ENCODE results near the gene OCSTAMP. TPM values are rescaled to one million over a fixed set of nuclear protein-coding genes. Genes with fewer than 3 reads are reported as not detected.

The OCSTAMP gene
- polyA plus RNA-seq (2013, experiment 1 of 2), result 0.08 TPM
- polyA plus RNA-seq (2013, experiment 2 of 2), result 0.04 TPM

GRCh38 chr20:46550461-46550860 lies at the start of gene OCSTAMP:
Gene OCSTAMP (minus strand): TSS chr20:46550654. CDS start chr20:46550560, 94 bp downstream.
- no peaks in the 10 kb centered on the region for H3K79me1 ChIP-seq (ENCODE audit: low read depth, low read length)
- H3K36me3 ChIP-seq (replicated peaks in 1 of 2; ENCODE audit: control insufficient read depth in 2 of 2, insufficient read depth in 2 of 2, low read length in 2 of 2), result no peaks in the 10 kb centered on the region
- H3K27ac ChIP-seq (replicated peaks; ENCODE audit: low read length), result no peak within 1 kb of the TSS
- no peaks in the 10 kb centered on the region for H3K9me3 ChIP-seq (replicated peaks in 1 of 2; ENCODE audit: control insufficient read depth in 2 of 2, insufficient read depth in 1 of 2, low read depth in 1 of 2, low read length in 2 of 2)
- H3K4me1 ChIP-seq (ENCODE audit: control insufficient read depth in 2 of 2, insufficient read depth in 1 of 2, low read depth in 1 of 2, low read length in 2 of 2), result peaks cover 1 to 25% of the 10 kb centered on the region in 2 donors
- H3K14ac ChIP-seq (ENCODE audit: low read length), result no peak within 1 kb of the TSS
- H2AK5ac ChIP-seq (ENCODE audit: low read depth, low read length), result no peak within 1 kb of the TSS
- H3K9ac ChIP-seq (ENCODE audit: low read depth, low read length, poor library complexity), result no peak within 1 kb of the TSS
- H3K23ac ChIP-seq (ENCODE audit: low read depth, low read length, poor library complexity), result no peak within 1 kb of the TSS
- H4K91ac ChIP-seq (ENCODE audit: low read depth, low read length, poor library complexity), result no peak within 1 kb of the TSS
- no CpG with 5 or more reads among the region's 9 CpGs for WGBS, 2 donors (ENCODE audit: extremely low coverage in 2 of 2, insufficient read length in 2 of 2, insufficient replicate concordance in 1 of 2)
- no peak for DNase-seq (ENCODE audit: low spot score)
- H3K4ac ChIP-seq (ENCODE audit: low read length), result no peak within 1 kb of the TSS
- H3K18ac ChIP-seq (ENCODE audit: low read length), result no peak within 1 kb of the TSS
- H2BK120ac ChIP-seq (ENCODE audit: low read depth, low read length), result no peak within 1 kb of the TSS
- H2BK15ac ChIP-seq (ENCODE audit: low read length), result no peak within 1 kb of the TSS
- no peak within 1 kb of the TSS for H2BK5ac ChIP-seq (ENCODE audit: low read length)
- H3K27me3 ChIP-seq (ENCODE audit: control insufficient read depth in 3 of 3, insufficient read depth in 3 of 3, low read depth in 1 of 3, low read length in 3 of 3), result no peaks in the 10 kb centered on the region
- no peak within 1 kb of the TSS for H3K4me3 ChIP-seq (ENCODE audit: low read length in 2 of 2)
- peak within 1 kb of the TSS; percentile 75 for H2AFZ ChIP-seq (ENCODE audit: low read length)
- no peak within 1 kb of the TSS for H4K8ac ChIP-seq (ENCODE audit: low read depth, low read length)
- H3K4me2 ChIP-seq (ENCODE audit: insufficient read depth, low read length, poor library complexity, severe bottlenecking), result no peak within 1 kb of the TSS
- peak within 1 kb of the TSS; percentile 36 for H2BK12ac ChIP-seq (ENCODE audit: low read length)

- peaks cover 0 to 2% of the 10 kb centered on the region in 2 donors for H3K36me3 ChIP-seq (replicated peaks in 1 of 2; ENCODE audit: control insufficient read depth in 2 of 2, insufficient read depth in 2 of 2, low read length in 2 of 2)
- DNase-seq (ENCODE audit: low spot score), result no peak
These were observed 49.0 kb upstream of the OCSTAMP start for GRCh38 chr20:46599227-46599987.

GRCh38 chr20:46595933-46596332 lies 45.5 kb upstream of the OCSTAMP start:
- Histone ChIP-seq H3K4me3 (ENCODE audit: low read length in 2 of 2) (no peak overlapping the region), H4K91ac (ENCODE audit: low read depth, low read length, poor library complexity) (no peak overlapping the region), H3K27me3 (ENCODE audit: control insufficient read depth in 3 of 3, insufficient read depth in 3 of 3, low read depth in 1 of 3, low read length in 3 of 3) (no peaks in the 10 kb centered on the region), H3K14ac (ENCODE audit: low read length) (no peak overlapping the region), H3K36me3 (replicated peaks in 1 of 2; ENCODE audit: control insufficient read depth in 2 of 2, insufficient read depth in 2 of 2, low read length in 2 of 2) (peaks cover 0 to 2% of the 10 kb centered on the region in 2 donors), H2AFZ (ENCODE audit: low read length) (no peak overlapping the region), H3K27ac (replicated peaks; ENCODE audit: low read length) (no peak overlapping the region), H4K8ac (ENCODE audit: low read depth, low read length) (no peak overlapping the region), H3K4ac (ENCODE audit: low read length) (no peak overlapping the region), H3K23ac (ENCODE audit: low read depth, low read length, poor library complexity) (peak overlapping the region; percentile 13), H3K79me1 (ENCODE audit: low read depth, low read length) (no peaks in the 10 kb centered on the region), H2BK12ac (ENCODE audit: low read length) (no peak overlapping the region), H2BK15ac (ENCODE audit: low read length) (no peak overlapping the region), H3K9me3 (replicated peaks in 1 of 2; ENCODE audit: control insufficient read depth in 2 of 2, insufficient read depth in 1 of 2, low read depth in 1 of 2, low read length in 2 of 2) (peaks cover 0 to 2% of the 10 kb centered on the region in 2 donors), H3K4me1 (ENCODE audit: control insufficient read depth in 2 of 2, insufficient read depth in 1 of 2, low read depth in 1 of 2, low read length in 2 of 2) (peaks cover 0 to 4% of the 10 kb centered on the region in 2 donors), H3K4me2 (ENCODE audit: insufficient read depth, low read length, poor library complexity, severe bottlenecking) (no peak overlapping the region), H2BK120ac (ENCODE audit: low read depth, low read length) (no peak overlapping the region), H2AK5ac (ENCODE audit: low read depth, low read length) (no peak overlapping the region), H3K9ac (ENCODE audit: low read depth, low read length, poor library complexity) (no peak overlapping the region), H2BK5ac (ENCODE audit: low read length) (no peak overlapping the region), H3K18ac (ENCODE audit: low read length) (no peak overlapping the region)
- WGBS, 2 donors (ENCODE audit: extremely low coverage in 2 of 2, insufficient read length in 2 of 2, insufficient replicate concordance in 1 of 2), result no CpG with 5 or more reads among the region's 8 CpGs
- DNase-seq (ENCODE audit: low spot score), result no peak

More at GRCh38 chr20:46599227-46599987, 49.0 kb upstream of the OCSTAMP start:
- H3K27ac ChIP-seq (replicated peaks; ENCODE audit: low read length), result no peak overlapping the region
- no peak overlapping the region for H2BK5ac ChIP-seq (ENCODE audit: low read length)
- H4K8ac ChIP-seq (ENCODE audit: low read depth, low read length), result no peak overlapping the region
- H2BK120ac ChIP-seq (ENCODE audit: low read depth, low read length), result no peak overlapping the region
- no CpG with 5 or more reads among the region's 8 CpGs for WGBS, 2 donors (ENCODE audit: extremely low coverage in 2 of 2, insufficient read length in 2 of 2, insufficient replicate concordance in 1 of 2)
- H3K4me1 ChIP-seq (ENCODE audit: control insufficient read depth in 2 of 2, insufficient read depth in 1 of 2, low read depth in 1 of 2, low read length in 2 of 2), result peaks cover 0 to 4% of the 10 kb centered on the region in 2 donors
- H3K27me3 ChIP-seq (ENCODE audit: control insufficient read depth in 3 of 3, insufficient read depth in 3 of 3, low read depth in 1 of 3, low read length in 3 of 3), result no peaks in the 10 kb centered on the region
- no peak overlapping the region for H3K4me2 ChIP-seq (ENCODE audit: insufficient read depth, low read length, poor library complexity, severe bottlenecking)
- no peak overlapping the region for H3K23ac ChIP-seq (ENCODE audit: low read depth, low read length, poor library complexity)
- H2BK15ac ChIP-seq (ENCODE audit: low read length), result no peak overlapping the region
- no peak overlapping the region for H3K4me3 ChIP-seq (ENCODE audit: low read length in 2 of 2)
- H2AK5ac ChIP-seq (ENCODE audit: low read depth, low read length), result no peak overlapping the region
- no peaks in the 10 kb centered on the region for H3K9me3 ChIP-seq (replicated peaks in 1 of 2; ENCODE audit: control insufficient read depth in 2 of 2, insufficient read depth in 1 of 2, low read depth in 1 of 2, low read length in 2 of 2)
- no peaks in the 10 kb centered on the region for H3K79me1 ChIP-seq (ENCODE audit: low read depth, low read length)
- no peak overlapping the region for H2BK12ac ChIP-seq (ENCODE audit: low read length)
- no peak overlapping the region for H2AFZ ChIP-seq (ENCODE audit: low read length)
- H3K9ac ChIP-seq (ENCODE audit: low read depth, low read length, poor library complexity), result no peak overlapping the region
- no peak overlapping the region for H3K14ac ChIP-seq (ENCODE audit: low read length)
- no peak overlapping the region for H3K18ac ChIP-seq (ENCODE audit: low read length)
- H4K91ac ChIP-seq (ENCODE audit: low read depth, low read length, poor library complexity), result no peak overlapping the region
- H3K4ac ChIP-seq (ENCODE audit: low read length), result no peak overlapping the region

- peaks cover 0 to 4% of the 10 kb centered on the region in 2 donors for H3K4me1 ChIP-seq (ENCODE audit: control insufficient read depth in 2 of 2, insufficient read depth in 1 of 2, low read depth in 1 of 2, low read length in 2 of 2)
- H3K79me1 ChIP-seq (ENCODE audit: low read depth, low read length), result no peaks in the 10 kb centered on the region
- no CpG with 5 or more reads among the region's 2 CpGs for WGBS, 2 donors (ENCODE audit: extremely low coverage in 2 of 2, insufficient read length in 2 of 2, insufficient replicate concordance in 1 of 2)
- DNase-seq (ENCODE audit: low spot score), result no peak
- no peak overlapping the region for H2BK12ac ChIP-seq (ENCODE audit: low read length)
- peaks cover 0 to 2% of the 10 kb centered on the region in 2 donors for H3K36me3 ChIP-seq (replicated peaks in 1 of 2; ENCODE audit: control insufficient read depth in 2 of 2, insufficient read depth in 2 of 2, low read length in 2 of 2)
- H3K9me3 ChIP-seq (replicated peaks in 1 of 2; ENCODE audit: control insufficient read depth in 2 of 2, insufficient read depth in 1 of 2, low read depth in 1 of 2, low read length in 2 of 2), result peaks cover 0 to 2% of the 10 kb centered on the region in 2 donors
- no peak overlapping the region for H3K4me2 ChIP-seq (ENCODE audit: insufficient read depth, low read length, poor library complexity, severe bottlenecking)
- H2BK120ac ChIP-seq (ENCODE audit: low read depth, low read length), result no peak overlapping the region
- H3K18ac ChIP-seq (ENCODE audit: low read length), result no peak overlapping the region
- no peak overlapping the region for H2AK5ac ChIP-seq (ENCODE audit: low read depth, low read length)
- no peak overlapping the region for H4K91ac ChIP-seq (ENCODE audit: low read depth, low read length, poor library complexity)
- H2BK5ac ChIP-seq (ENCODE audit: low read length), result no peak overlapping the region
- no peak overlapping the region for H2BK15ac ChIP-seq (ENCODE audit: low read length)
- H3K23ac ChIP-seq (ENCODE audit: low read depth, low read length, poor library complexity), result no peak overlapping the region
- no peaks in the 10 kb centered on the region for H3K27me3 ChIP-seq (ENCODE audit: control insufficient read depth in 3 of 3, insufficient read depth in 3 of 3, low read depth in 1 of 3, low read length in 3 of 3)
- H3K9ac ChIP-seq (ENCODE audit: low read depth, low read length, poor library complexity), result no peak overlapping the region
- H3K27ac ChIP-seq (replicated peaks; ENCODE audit: low read length), result no peak overlapping the region
- H3K4ac ChIP-seq (ENCODE audit: low read length), result no peak overlapping the region
- H4K8ac ChIP-seq (ENCODE audit: low read depth, low read length), result no peak overlapping the region
- no peak overlapping the region for H3K14ac ChIP-seq (ENCODE audit: low read length)
- no peak overlapping the region for H2AFZ ChIP-seq (ENCODE audit: low read length)
- H3K4me3 ChIP-seq (ENCODE audit: low read length in 2 of 2), result no peak overlapping the region
These were observed 44.3 kb upstream of the OCSTAMP start for GRCh38 chr20:46594725-46595124.

Measured in neuronal stem cell (in vitro differentiated cells).